MM.1S (cell line): Measurements from ENCODE around the gene EFHD2.

Source experiments
- DNase-seq: peaks from one replicate; pipeline ENCODE4 v3.0.0-alpha.2; 2015
- H2AFZ ChIP-seq: fragments of 300-600 bp; sonication (generic); 2 replicates; pipeline ENCODE4 v1.6.0; 2016; ENCODE audit warnings: antibody characterized with exemption, low read length
- H3F3A ChIP-seq: fragments of 300-600 bp; sonication (generic); 2 replicates; pipeline ENCODE4 v1.6.1; 2016; ENCODE audit warnings: mild to moderate bottlenecking, antibody characterized with exemption, low read length, moderate library complexity, mixed read lengths; ENCODE audit not compliant: insufficient read depth
- H3K27ac ChIP-seq: fragments of 300-600 bp; sonication (generic); 2 replicates; pipeline ENCODE4 v1.5.1; 2016; ENCODE audit warnings: mild to moderate bottlenecking, low read length
- H3K27me3 ChIP-seq: fragments of 300-600 bp; sonication (generic); replicated peaks from 2 replicates; pipeline ENCODE4 v1.6.0; 2016; ENCODE audit warnings: low read length; ENCODE audit not compliant: insufficient read depth
- H3K36me3 ChIP-seq: fragments of 300-600 bp; sonication (generic); replicated peaks from 2 replicates; pipeline ENCODE4 v1.6.1; 2016; ENCODE audit warnings: mild to moderate bottlenecking, low read length, mixed read lengths; ENCODE audit not compliant: insufficient read depth
- H3K4me1 ChIP-seq: fragments of 300-600 bp; sonication (generic); 2 replicates; pipeline ENCODE4 v1.6.1; 2016; ENCODE audit warnings: low read length, mixed read lengths
- H3K4me2 ChIP-seq: fragments of 300-600 bp; sonication (generic); 2 replicates; pipeline ENCODE4 v1.6.0; 2016; ENCODE audit warnings: low read depth, low read length
- H3K4me3 ChIP-seq: fragments of 300-600 bp; sonication (generic); 2 replicates; pipeline ENCODE4 v1.5.1; 2016; ENCODE audit warnings: low read length, mixed read lengths
- H3K79me2 ChIP-seq: fragments of 300-600 bp; sonication (generic); 2 replicates; pipeline ENCODE4 v1.6.1; 2016; ENCODE audit warnings: mixed run types, low read length, mixed read lengths
- H3K9ac ChIP-seq: fragments of 300-600 bp; sonication (generic); 2 replicates; pipeline ENCODE4 v1.6.1; 2016; ENCODE audit warnings: low read length, mixed read lengths
- H3K9me2 ChIP-seq: fragments of 300-600 bp; sonication (generic); replicated peaks from 2 replicates; pipeline ENCODE4 v1.6.1; 2016; ENCODE audit warnings: mild to moderate bottlenecking, low read length, mixed read lengths; ENCODE audit not compliant: insufficient read depth
- H3K9me3 ChIP-seq: fragments of 300-600 bp; sonication (generic); replicated peaks from 2 replicates; pipeline ENCODE4 v1.6.1; 2016; ENCODE audit warnings: mild to moderate bottlenecking, low read length, mixed read lengths; ENCODE audit not compliant: insufficient read depth
- H4K20me1 ChIP-seq: fragments of 300-600 bp; sonication (generic); 2 replicates; pipeline ENCODE4 v1.6.1; 2016; ENCODE audit warnings: mild to moderate bottlenecking, low read length, moderate library complexity, mixed read lengths; ENCODE audit not compliant: insufficient read depth
- EZH2 ChIP-seq: fragments of 300-600 bp; sonication (generic); optimal IDR thresholded peaks from 2 replicates; pipeline ENCODE3; 2017; ENCODE audit warnings: low read depth, mild to moderate bottlenecking, antibody characterized with exemption, low read length, mixed read lengths
- EZH2phosphoT487 ChIP-seq: fragments of 300-600 bp; sonication (generic); IDR thresholded peaks from 2 replicates; pipeline ENCODE4 v1.6.1; 2018; ENCODE audit warnings: antibody characterized with exemption, low read length
- TF ChIP-seq, protein P1 (sequence below): fragments of 300-600 bp; sonication (generic); IDR thresholded peaks from 2 replicates; pipeline ENCODE4 v1.5.1; 2016; ENCODE audit warnings: antibody characterized with exemption, low read length, mixed read lengths

EFHD2 gene

DNA sequence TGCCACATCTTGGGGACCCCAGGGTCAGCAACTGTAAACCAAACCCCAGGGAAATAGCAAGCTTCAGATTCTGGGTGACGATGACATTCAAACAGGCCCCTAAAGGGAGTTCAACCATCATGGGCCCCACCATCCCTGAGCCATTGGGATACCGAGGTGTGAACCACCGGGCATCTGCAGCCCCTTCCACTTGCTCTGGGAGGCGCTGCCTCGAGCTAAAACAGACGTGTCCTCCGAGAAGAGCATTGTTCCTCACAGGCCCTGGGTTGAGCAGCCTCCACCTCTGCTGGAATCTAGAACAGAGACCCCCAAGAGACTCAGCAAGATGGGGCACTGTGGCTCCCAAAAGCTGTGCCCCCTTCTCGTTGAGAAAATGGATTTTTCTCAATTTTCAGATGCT, 19.0 kb upstream of the EFHD2 start:
- Histone ChIP-seq H3K4me2 (no peak overlapping the region), H3K79me2 (no peaks in the 10 kb centered on the region), H3K9me3 (no peaks in the 10 kb centered on the region), H3K36me3 (no peaks in the 10 kb centered on the region), H4K20me1 (no peaks in the 10 kb centered on the region), H3F3A (no peaks in the 10 kb centered on the region), H3K4me3 (no peak overlapping the region), H3K27ac (no peak overlapping the region), H2AFZ (no peak overlapping the region), H3K27me3 (no peaks in the 10 kb centered on the region), H3K9ac (no peak overlapping the region), H3K4me1 (no peaks in the 10 kb centered on the region), H3K9me2 (no peaks in the 10 kb centered on the region)
- no peak for DNase-seq
- TF ChIP-seq EZH2phosphoT487 (no peak), EZH2 (no peak)
- TF ChIP-seq, protein P1, sequence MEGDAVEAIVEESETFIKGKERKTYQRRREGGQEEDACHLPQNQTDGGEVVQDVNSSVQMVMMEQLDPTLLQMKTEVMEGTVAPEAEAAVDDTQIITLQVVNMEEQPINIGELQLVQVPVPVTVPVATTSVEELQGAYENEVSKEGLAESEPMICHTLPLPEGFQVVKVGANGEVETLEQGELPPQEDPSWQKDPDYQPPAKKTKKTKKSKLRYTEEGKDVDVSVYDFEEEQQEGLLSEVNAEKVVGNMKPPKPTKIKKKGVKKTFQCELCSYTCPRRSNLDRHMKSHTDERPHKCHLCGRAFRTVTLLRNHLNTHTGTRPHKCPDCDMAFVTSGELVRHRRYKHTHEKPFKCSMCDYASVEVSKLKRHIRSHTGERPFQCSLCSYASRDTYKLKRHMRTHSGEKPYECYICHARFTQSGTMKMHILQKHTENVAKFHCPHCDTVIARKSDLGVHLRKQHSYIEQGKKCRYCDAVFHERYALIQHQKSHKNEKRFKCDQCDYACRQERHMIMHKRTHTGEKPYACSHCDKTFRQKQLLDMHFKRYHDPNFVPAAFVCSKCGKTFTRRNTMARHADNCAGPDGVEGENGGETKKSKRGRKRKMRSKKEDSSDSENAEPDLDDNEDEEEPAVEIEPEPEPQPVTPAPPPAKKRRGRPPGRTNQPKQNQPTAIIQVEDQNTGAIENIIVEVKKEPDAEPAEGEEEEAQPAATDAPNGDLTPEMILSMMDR, result no peak

DNA sequence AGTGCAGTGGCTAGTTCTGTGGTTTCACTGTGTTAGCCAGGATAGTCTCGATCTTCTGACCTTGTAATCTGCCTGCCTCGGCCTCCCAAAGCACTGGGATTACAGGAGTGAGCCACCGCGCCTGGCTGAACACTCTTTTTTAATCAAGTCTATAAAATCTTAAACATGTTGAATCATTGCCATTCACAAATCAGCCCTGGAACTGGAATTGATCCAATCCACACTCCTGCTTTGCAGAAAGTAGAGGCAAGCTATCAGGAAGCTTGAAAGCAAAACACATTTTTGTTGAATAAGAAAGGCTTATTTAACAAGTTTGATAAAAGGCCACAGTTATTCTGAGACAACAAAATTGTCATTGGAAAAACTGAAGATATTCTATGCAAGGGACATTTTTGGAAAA, 18.3 kb upstream of the EFHD2 start:
- TF ChIP-seq EZH2 (no peak), EZH2phosphoT487 (no peak)
- TF ChIP-seq, protein P1, result no peak
- no peak for DNase-seq
- Histone ChIP-seq H3K79me2 (no peaks in the 10 kb centered on the region), H3K9me3 (no peaks in the 10 kb centered on the region), H4K20me1 (no peaks in the 10 kb centered on the region), H2AFZ (no peak overlapping the region), H3K4me3 (no peak overlapping the region), H3K4me2 (no peak overlapping the region), H3F3A (no peaks in the 10 kb centered on the region), H3K27me3 (no peaks in the 10 kb centered on the region), H3K9me2 (no peaks in the 10 kb centered on the region), H3K36me3 (no peaks in the 10 kb centered on the region), H3K4me1 (no peaks in the 10 kb centered on the region), H3K9ac (no peak overlapping the region), H3K27ac (no peak overlapping the region)

DNA sequence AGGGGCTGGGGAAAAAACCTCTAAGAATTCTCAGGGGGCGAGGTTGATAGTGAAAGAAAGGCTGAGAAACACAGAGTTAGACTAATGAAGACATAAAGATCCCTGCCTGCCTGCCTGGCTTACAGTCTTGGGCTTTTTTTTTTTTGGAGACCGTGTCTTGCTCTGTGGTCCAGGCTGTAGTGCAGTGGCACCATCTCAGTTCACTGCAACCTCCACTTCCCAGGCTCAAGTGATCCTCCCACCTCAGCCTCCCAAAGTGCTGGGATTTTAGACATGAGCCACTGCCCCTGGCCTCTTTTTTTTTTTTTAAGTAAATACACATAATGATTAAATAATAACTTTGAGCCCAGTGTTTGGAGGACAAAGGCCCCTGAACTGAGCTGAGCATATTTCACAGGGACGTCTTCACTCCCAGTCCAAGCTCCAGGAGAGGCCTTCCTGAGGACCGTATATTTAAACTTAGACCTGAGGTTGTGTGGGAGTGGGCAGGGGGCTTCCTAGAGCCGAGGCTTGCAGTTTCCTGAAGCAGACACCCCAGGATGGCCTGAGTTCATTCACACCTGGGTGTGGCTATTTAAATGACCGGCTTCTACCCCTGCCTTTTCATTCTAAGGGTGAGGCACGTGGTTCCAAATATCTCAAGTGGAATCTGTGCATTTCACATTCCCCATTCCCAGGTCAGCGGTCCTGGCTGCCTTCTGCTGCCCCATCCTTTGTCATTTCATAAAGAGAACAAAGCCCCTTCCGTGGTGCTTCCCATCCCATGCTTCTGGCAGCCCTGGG, 16.0 kb upstream of the EFHD2 start:
- Histone ChIP-seq H3K9me3 (no peaks in the 10 kb centered on the region), H3K4me2 (no peak overlapping the region), H3K9me2 (no peaks in the 10 kb centered on the region), H4K20me1 (no peaks in the 10 kb centered on the region), H3F3A (no peaks in the 10 kb centered on the region), H3K27me3 (no peaks in the 10 kb centered on the region), H3K4me1 (no peaks in the 10 kb centered on the region), H3K27ac (no peak overlapping the region), H3K79me2 (no peaks in the 10 kb centered on the region), H2AFZ (no peak overlapping the region), H3K36me3 (no peaks in the 10 kb centered on the region), H3K4me3 (no peak overlapping the region), H3K9ac (no peak overlapping the region)
- DNase-seq, result no peak
- TF ChIP-seq EZH2, result no peak
- no peak for TF ChIP-seq EZH2phosphoT487
- TF ChIP-seq, protein P1, result no peak
